ENCODE data around the gene TNP1. TPM values are rescaled to one million over a fixed set of nuclear protein-coding genes. Genes with fewer than 3 reads are reported as not detected.

The TNP1 gene
- total RNA-seq, 1 experiment from 2014 or later = not detected

DNA sequence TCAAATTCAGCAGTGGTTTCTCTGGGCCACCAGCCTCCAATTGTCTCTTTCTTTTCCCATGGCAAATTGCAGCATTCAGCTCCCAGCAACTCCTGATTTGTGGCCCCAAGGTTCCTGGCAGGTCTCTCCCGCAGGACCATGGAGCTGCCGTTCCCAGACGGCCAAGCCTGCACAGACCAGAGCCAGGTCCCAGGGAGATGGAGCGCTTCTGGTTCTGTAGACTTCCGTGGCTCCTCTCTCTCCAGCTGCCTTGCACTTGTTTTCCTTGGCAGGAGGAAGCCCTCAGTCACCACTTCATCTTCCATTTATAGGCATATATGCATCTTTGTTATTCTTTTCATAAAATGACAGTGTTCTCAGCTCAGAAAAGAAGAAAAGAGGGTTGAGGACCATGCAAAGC lies 21.7 kb downstream of the TNP1 start:
- Mint-ChIP-seq H3K4me3 (no peak overlapping the region), H3K4me1 (peaks cover 0 to 7% of the 10 kb centered on the region in 2 experiments; a peak in 2 of 4 replicates), H3K9me3 (no peaks in the 10 kb centered on the region), H3K27ac (no peak overlapping the region), H3K27me3 (ENCODE audit: low read depth) (peaks cover 3% of the 10 kb centered on the region; the same call in 1 of the 2 replicates), H3K36me3 (ENCODE audit: insufficient read depth in 1 of 3, low read depth in 3 of 3) (no peaks in the 10 kb centered on the region)
- Histone ChIP-seq H2BK20ac (ENCODE audit: low read depth, low read length, poor library complexity, severe bottlenecking) (no peak overlapping the region), H3K23me2 (ENCODE audit: insufficient read length, low read depth, low read length, poor library complexity, severe bottlenecking) (no peaks in the 10 kb centered on the region), H3K4ac (ENCODE audit: low read depth, low read length) (no peak overlapping the region), H3K18ac (ENCODE audit: insufficient read length, low read depth, low read length) (no peak overlapping the region), H2BK12ac (ENCODE audit: insufficient read length, low read depth, low read length) (no peak overlapping the region), H3K27me3 (ENCODE audit: insufficient read depth, low read length) (no peaks in the 10 kb centered on the region), H3K79me1 (ENCODE audit: insufficient read depth, low read depth, low read length, poor library complexity, severe bottlenecking) (no peaks in the 10 kb centered on the region), H3K79me2 (ENCODE audit: insufficient read depth, low read length) (no peaks in the 10 kb centered on the region), H4K8ac (replicated peaks; ENCODE audit: insufficient read length, low read depth, low read length) (no peak overlapping the region), H2BK15ac (ENCODE audit: low read depth, low read length) (no peak overlapping the region), H3K9ac (ENCODE audit: extremely low read depth, insufficient read length, low read length) (no peak overlapping the region), H3K14ac (ENCODE audit: insufficient read depth, low read length) (no peak overlapping the region), H3K23ac (ENCODE audit: insufficient read length, low read depth, low read length) (no peak overlapping the region), H3K4me1 (ENCODE audit: insufficient read depth, low read length) (no peaks in the 10 kb centered on the region), H3K27ac (ENCODE audit: insufficient read length, low read depth, low read length) (no peak overlapping the region), H3K56ac (ENCODE audit: insufficient read length, low read depth, low read length) (no peak overlapping the region), H3K4me2 (ENCODE audit: insufficient read depth, insufficient read length, low read length) (no peak overlapping the region), H3K9me3 (ENCODE audit: control insufficient read depth, low read depth, low read length) (no peaks in the 10 kb centered on the region), H4K20me1 (ENCODE audit: control insufficient read depth, insufficient read depth, insufficient read length) (no peaks in the 10 kb centered on the region), H2AK5ac (ENCODE audit: insufficient read length, low read length) (no peak overlapping the region), H3T11ph (ENCODE audit: low read length) (no peak overlapping the region), H2BK5ac (ENCODE audit: insufficient read length, low read length) (no peak overlapping the region), H2BK120ac (ENCODE audit: low read depth, low read length, poor library complexity, severe bottlenecking) (no peak overlapping the region), H4K91ac (ENCODE audit: insufficient read length, low read depth, low read length) (no peak overlapping the region), H4K5ac (ENCODE audit: insufficient read length, low read depth, low read length) (no peak overlapping the region), H2AFZ (ENCODE audit: low read length) (no peak overlapping the region)
- no CpG with 5 or more reads among the region's 5 CpGs for WGBS (ENCODE audit: extremely low coverage, insufficient read length, low lambda C conversion rate)
- TF ChIP-seq, protein P1, sequence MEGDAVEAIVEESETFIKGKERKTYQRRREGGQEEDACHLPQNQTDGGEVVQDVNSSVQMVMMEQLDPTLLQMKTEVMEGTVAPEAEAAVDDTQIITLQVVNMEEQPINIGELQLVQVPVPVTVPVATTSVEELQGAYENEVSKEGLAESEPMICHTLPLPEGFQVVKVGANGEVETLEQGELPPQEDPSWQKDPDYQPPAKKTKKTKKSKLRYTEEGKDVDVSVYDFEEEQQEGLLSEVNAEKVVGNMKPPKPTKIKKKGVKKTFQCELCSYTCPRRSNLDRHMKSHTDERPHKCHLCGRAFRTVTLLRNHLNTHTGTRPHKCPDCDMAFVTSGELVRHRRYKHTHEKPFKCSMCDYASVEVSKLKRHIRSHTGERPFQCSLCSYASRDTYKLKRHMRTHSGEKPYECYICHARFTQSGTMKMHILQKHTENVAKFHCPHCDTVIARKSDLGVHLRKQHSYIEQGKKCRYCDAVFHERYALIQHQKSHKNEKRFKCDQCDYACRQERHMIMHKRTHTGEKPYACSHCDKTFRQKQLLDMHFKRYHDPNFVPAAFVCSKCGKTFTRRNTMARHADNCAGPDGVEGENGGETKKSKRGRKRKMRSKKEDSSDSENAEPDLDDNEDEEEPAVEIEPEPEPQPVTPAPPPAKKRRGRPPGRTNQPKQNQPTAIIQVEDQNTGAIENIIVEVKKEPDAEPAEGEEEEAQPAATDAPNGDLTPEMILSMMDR (conservative IDR thresholded peaks at IDR 0.05) = no peak
- DNase-seq = no peak

Data from H9 (cell line).